GM19455 (cell line): ENCODE results near the gene SLC50A1.

Experiments
- ATAC-seq: cut with Tn5 transposase; IDR thresholded peaks from one replicate; pipeline ENCODE4 v1.9.1; 2021; ENCODE audit not compliant: unreplicated experiment

Gene SLC50A1

DNA sequence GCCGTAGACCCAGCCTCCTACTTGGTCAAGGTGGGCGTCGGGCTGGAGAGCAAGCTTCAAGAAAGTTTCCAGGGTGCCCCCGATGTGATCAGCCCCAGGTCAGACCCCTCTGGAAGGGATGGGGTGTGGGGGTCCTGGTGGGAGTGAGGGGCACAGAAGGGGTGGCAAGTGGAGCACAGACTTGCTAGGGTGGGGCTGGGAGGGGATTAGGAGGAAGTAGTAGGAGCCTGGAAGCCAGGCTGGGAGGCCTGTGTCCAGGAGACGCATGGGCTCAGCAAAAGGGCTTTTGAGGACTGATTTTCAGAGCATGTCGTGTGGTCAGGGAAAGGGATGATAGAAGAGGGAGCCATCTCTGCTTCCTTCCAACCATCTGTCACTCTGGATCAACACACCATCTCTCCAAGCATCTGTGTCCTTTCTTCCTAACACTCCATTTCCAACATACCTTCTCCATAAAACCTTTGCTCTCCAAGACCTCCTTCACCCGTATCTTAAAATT lies 46.4 kb downstream of the SLC50A1 start:
- no peak for ATAC-seq

DNA sequence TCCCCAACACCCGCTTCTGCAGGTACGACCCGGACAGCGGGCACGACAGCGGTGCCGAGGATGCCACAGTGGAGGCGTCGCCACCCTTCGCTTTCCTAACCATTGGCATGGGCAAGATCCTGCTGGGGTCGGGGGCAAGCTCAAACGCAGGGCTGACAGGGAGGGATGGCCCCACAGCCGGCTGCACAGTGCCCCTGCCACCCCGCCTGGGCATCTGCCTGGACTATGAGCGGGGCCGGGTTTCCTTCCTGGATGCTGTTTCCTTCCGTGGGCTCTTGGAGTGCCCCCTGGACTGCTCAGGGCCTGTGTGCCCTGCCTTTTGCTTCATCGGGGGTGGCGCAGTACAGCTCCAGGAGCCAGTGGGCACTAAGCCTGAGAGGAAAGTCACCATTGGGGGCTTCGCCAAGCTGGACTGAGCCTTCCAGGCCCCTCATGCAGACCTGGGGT lies 48.1 kb downstream of the SLC50A1 start:
- no peak for ATAC-seq

DNA sequence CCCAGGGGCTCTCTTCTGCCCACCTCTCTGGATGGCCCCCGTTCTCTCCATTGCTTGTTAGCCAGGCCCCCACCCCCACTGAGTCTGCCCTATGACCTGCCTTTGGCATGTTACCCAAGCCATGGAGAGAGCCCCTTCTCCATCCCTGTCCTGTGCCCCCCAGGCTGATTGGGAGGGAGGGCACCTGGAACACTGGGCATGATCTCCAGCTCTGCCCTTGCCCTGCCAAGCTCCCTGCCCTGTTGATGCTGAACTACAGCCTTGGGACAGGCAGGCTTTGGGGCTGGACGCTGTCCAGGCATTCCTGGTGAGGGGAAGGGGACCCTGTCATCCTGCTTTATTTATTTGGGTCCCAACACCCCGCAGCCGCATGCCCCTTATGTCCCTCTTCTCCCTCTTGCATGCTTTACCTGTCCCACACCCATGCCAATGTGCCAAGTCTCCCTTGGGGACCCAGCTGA lies 48.7 kb downstream of the SLC50A1 start:
- ATAC-seq: no peak

DNA sequence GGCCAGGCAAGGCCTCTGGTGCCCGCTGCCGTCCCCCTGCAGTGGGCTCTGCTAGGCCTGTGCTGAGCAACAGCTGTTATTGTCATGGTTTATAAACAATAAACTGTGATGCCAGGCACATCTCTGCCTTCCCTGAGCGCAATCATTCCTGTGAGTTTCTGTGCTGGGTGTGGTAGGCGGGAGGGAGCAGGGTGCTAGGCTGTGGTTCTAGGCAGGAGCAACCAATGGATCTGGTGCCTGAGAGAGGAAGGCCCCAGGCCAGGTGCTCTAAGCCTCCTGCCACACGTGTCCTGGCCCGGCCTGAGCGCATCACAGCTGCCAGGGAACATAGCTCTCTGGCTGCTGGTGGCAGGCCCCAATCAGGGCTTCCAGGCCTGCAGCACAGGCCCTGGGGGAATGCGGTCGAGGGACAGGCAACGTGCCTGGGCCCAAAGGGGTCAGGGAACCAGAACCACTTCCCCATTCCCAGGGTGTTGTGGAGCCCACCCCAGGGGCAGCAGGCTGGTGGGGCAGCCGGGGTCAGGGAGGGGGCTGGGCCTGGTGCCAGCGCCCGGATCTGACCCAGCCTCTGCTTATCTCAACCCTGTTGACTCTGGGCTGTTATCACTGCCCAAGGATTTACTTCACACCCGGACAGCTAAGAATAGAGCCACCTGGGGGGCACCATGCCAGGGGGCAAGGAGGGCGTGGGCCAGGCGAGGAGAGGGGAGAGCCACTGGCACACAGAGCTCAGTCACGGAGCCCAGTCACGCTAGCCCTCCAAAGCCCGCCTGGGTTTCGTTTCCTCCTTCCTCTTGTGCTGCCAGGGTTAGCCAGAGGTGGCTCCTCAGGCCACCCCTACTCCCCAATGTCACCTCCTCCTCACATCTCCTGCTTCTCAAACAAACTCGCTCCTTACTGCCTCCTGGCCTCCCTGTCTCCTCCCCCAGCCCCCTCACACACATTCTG lies 49.5 kb downstream of the SLC50A1 start:
- peak; percentile 88 for ATAC-seq

DNA sequence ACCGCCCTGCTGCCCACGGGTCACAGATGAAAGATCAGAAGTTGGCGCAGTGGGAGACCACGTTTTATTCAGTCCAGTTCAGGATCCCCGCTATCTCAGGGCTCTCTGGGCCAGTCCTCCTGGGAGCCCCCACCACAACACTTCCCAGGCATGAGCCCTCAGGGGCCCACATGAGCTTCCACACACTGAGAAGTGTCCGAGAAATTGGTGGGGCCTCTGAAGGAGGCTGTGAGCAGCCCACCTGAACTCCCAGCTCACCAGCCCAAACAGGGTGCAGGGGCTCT lies 50.1 kb downstream of the SLC50A1 start:
- ATAC-seq: no peak

DNA sequence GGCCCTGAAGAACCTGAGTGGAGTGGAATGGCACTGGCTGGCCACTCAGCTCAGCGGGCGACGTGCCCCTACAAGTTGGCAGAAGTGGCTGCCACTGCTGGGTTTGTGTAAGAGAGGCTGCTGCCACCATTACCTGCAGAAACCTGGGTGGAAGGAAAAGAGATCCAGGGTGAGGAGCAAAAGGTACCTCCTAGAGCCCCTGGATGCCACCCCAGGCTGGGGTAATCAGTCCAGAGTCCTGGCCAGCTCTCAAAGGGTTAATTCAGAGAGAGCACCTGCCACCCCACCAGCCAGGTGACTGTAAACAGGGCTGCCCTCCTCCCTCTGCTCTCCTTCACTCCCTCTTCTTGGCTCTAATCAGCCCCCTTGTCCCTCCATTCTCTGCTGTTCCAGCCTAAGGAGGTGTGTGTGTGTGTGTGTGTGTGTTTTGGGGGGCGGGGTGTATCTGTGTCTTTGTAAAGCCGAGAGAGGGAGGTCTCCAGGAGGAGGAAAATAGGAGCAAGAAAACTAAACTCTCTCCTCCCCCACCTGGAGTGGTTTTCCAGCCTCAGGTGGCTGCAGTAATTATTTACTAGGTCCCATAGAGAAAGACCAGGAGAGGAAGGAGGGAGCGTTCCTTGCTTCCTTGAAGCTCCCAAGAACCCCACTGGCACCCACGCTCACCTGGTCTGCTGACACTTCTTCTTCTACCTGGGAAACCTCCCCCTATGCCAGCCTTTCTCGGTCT lies 50.6 kb downstream of the SLC50A1 start:
- no peak for ATAC-seq

DNA sequence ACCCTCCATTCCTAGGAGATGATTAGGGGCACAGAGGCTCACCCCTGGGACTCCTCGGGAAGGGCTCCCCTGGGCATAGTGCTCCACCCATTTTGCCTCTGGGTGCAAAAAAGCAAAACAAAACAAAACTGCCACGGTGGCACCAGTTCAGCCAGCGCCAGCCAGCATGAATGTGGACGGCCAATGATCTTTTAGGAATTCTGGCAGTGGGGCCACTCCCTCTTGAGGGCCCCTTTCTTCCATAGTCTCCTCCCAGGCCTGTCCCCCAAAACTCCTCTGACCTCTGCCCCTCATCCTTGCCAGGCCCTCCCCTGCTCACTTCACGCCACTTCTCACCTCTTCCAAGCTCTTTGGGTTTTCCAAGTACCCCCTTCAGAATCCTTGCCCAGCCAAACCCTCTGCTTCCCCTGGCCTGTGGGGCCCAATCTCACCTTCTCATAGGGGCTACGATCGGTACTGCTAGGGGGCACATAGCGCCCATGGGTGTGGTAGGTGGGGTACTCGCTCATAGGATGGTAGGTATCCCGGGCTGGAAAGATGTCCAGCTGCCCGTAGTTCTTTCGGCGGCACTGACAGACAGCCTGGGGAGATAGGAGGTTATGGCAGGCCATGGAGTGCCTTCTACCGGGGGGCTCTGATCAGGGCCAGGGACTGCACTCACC lies 51.3 kb downstream of the SLC50A1 start:
- no peak for ATAC-seq

DNA sequence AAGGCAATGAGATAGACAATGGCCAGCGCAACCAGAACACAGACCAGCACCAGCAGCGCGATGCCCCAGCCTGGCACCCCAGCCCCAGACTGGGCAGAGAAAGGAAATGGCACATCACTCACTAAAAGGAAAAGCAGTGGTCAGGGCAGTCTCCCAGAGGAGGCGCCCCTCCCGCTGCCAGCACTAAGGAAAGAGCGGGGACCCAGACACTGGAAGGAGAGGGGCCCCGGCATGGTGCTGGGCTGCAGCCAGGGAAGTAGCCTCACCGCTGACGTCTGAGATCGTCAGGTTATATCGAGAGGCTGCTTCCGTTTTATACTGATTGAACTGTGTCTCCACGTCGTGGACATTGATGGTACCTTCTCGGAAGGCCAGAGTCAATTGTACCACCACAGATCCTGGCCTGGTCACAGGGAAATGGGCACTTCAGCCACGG lies 51.8 kb downstream of the SLC50A1 start:
- no peak for ATAC-seq

DNA sequence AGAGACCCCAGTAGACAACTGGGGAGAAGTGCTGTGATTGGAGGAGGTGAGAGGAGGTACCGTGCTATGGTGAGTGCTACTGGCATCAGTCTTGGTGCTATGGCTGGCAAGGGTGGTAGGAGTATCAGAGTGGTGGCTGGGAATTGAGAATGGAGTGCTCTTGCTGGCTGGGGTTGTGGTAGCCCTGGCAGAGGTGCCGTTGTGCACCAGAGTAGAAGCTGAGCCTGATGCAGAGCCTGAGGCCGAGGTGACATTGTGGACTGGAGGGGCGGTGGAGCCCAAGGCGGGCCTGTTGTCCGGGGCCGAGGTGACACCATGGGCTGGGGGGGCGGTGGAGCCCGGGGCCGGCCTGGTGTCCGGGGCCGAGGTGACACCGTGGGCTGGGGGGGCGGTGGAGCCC lies 52.6 kb downstream of the SLC50A1 start:
- no peak for ATAC-seq
